Ovary (tissue), 3 donors: Measurements from ENCODE around the gene FANK1.

Experiments used
- CTCF ChIP-seq, 3 donors: fragments of 450-650 bp in 2 of 3; fragments of 200-600 bp in 1 of 3; IDR thresholded peaks; one replicate each; pipeline versions ENCODE4 v1.5.1 to v1.8.0; 2016 to 2022; ENCODE audit warnings: antibody characterized with exemption in 3 of 3, mild to moderate bottlenecking in 1 of 3
- EP300 ChIP-seq: sonication (generic); formaldehyde crosslinking; IDR thresholded peaks from one replicate; pipeline ENCODE4 v1.6.1; 2017; ENCODE audit warnings: antibody characterized with exemption
- donor health status: DM: no; HTN: no; CAD: no.

- TF ChIP-seq CTCF (IDR thresholded peaks at IDR 0.05): no peak
- no peak for TF ChIP-seq EP300
Observed at GRCh38 chr10:126041117-126041516, 144.8 kb downstream of the FANK1 start.
